GM12892 (cell line): ENCODE results near the gene CFAP161.
"Not testable (repeated sequence)": the region's sequence is repeated elsewhere in the genome, so short reads cannot be mapped to it uniquely, and the experiment has no call there.

Source experiments
- DNase-seq: peaks from one replicate; pipeline ENCODE4 v3.0.0; 2011; ENCODE audit not compliant: insufficient read length
- FAIRE-seq: peaks from 2 replicates; lab custom pipeline; 2011; peaks lifted over from hg19 to GRCh38; lab: Jason Lieb, UNC
- POLR2A ChIP-seq: IDR thresholded peaks from 2 replicates; pipeline ENCODE4 v1.6.1; 2011; ENCODE audit warnings: low read depth, low read length, control low read depth
- POLR2AphosphoS5 ChIP-seq: IDR thresholded peaks from 2 replicates; pipeline ENCODE4 v1.6.1; 2011; ENCODE audit warnings: low read depth, low read length, control low read depth
- TAF1 ChIP-seq: IDR thresholded peaks from 2 replicates; pipeline ENCODE4 v1.6.1; 2011; ENCODE audit warnings: low read depth, mild to moderate bottlenecking, control low read depth, low read length, borderline replicate concordance

Gene CFAP161

DNA sequence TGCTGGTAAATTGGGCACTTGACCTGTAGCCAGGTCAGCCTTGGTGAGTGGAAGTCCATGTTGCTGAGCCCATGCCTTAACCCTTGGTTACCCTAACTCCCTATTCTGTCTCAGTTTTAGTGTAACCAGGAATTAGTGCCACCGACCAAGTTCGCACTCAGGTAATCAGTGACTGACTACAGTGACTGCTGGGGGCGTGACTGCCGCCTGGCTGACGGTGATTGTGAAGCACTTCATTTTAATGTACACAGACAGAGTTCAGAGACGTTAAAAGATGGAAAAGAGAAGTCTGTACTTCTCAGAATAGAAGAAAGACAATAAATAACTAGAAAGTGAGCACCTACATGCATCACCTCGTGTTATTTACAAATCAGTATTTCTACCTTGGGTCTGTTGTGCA, 17.3 kb downstream of the CFAP161 start:
- TF ChIP-seq POLR2AphosphoS5 (no peak), TAF1 (no peak), POLR2A (no peak)
- FAIRE-seq (no peak), DNase-seq (no peak)

DNA sequence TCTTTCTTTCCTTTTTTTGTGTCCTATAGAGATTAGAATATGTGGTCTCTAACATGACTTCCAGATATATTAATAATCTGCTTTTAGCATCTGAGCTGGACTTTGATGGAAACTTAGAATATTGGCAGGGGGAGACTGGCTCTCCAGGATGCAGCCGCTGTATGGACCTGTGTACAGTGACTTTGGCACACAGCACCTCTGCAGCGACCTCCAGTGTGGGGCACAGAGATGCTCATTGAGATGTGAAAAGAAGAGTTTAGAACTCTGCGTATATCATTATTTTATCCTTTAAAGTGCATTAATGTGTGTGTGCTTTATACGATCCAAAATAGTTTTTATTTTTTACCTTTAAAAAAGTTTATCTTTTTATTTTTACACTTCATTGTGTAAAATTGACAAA, 18.3 kb downstream of the CFAP161 start:
- FAIRE-seq: no peak
- TF ChIP-seq POLR2AphosphoS5 (no peak), TAF1 (no peak), POLR2A (no peak)
- no peak for DNase-seq

DNA sequence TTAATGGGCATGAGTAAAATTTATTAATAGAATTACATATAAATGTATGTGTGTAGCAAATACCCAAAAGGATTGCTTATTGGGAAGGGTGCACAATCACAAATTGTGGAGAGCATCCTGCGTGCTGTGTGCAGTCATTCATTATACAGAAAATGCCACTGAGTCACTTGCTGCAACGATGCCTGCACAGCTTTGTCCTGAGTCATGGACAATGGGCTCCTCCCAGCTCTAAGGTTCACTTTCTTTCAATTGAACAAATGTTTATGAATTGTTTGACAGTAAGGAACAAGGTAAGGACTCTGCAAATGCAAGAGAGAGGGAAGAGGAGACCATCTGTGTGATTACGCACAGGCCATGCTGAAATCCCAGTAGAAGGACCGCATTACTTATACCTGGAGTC, 18.7 kb downstream of the CFAP161 start:
- DNase-seq: no peak
- TF ChIP-seq POLR2A: no peak
- no peak for FAIRE-seq

DNA sequence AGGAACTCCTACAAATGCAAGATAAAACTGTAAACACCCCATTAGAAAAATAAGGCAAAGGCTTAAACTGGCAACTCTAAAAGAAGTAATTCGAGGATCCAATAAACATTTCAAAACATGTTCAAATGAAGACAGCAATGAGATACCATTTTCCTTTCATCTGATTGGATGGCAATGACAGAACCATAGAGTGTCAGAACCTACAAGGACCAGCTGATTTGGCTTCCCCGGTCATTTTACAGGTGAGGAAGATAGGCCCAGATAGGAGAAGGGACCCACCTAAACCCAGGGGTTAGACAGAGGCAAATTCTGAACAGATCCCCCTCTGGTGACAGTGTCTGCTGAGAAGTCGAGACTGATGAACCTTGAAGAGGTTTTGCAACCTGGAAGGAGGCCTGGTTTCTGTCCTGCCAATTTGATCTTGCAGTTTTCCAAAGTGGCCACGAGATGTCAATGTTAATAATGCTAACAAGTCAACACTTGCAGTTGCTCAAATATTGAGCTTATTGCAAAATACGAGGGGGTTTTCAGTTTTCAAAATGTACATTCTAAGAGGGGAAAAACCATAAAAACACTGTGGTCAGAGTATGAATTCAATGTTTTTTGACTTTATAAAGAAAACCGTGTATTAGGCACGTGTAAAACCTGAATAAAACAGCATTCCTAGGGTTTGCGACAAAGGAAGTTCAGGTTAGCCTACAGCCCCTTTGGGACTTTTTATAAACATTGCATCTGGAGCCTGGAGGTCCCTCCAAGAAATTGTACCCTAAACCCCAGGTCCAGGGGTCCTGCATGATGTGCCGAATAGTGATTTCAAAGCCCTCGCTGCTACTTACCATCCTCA, 21.5 kb downstream of the CFAP161 start:
- FAIRE-seq (no peak), DNase-seq (no peak)
- no peak for TF ChIP-seq TAF1
- no peak for TF ChIP-seq POLR2AphosphoS5

DNA sequence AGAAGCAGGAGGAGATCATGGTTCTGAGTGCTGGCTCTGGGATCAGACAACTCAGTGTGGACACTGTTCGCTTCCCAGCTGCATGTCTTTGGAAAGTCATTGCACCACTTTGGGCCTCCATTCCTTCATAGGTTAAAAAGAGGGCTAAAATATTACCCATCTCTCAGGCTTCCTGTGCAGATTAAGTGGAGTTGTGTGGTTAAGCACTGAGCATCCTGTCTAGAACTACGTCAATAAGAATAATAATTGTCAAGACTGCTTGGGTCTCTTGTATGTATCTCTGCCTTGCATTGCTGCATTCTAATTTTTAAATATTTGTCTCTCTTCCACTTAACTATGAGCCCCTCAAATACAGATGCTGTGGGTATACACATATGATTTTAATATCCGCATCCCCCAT, 22.3 kb downstream of the CFAP161 start:
- FAIRE-seq: no peak
- no peak for DNase-seq
- TF ChIP-seq POLR2AphosphoS5 (no peak), TAF1 (no peak), POLR2A (no peak)

DNA sequence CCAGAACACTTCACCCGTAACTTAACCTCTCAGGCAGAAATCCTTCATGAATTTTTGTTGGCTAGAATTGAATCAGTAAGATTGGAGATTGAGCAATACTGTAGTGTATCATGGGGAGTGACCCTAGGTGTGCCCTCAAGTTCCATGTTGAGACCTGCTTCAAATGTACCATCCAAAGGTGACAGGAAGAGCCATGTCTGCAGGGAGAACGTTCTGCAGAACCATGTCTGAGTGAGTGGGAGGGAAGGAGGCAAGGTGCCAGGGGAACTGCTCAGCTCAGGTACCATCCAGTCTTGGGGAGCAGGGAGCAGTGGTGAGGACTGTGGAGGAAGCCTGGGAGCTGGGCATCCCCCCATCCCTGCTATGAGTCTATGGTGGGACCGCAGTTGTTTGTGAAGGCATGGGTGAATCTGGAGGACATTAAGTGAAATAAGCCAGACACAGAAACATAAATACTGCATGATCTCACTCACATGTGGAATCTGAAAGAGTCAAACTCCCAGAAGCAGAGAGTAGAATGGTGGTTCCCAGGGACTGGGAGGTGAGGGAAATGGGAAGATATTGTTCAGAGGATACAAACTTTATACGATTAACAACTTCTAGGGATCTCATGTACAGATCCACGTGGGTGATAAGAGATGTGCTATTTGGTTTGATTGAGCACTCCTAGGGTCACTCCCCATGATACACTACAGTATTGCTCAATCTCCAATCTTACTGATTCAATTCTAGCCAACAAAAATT, 23.3 kb downstream of the CFAP161 start:
- no peak for TF ChIP-seq POLR2A
- no peak for TF ChIP-seq POLR2AphosphoS5
- TF ChIP-seq TAF1: no peak
- no peak for FAIRE-seq
- no peak for DNase-seq

DNA sequence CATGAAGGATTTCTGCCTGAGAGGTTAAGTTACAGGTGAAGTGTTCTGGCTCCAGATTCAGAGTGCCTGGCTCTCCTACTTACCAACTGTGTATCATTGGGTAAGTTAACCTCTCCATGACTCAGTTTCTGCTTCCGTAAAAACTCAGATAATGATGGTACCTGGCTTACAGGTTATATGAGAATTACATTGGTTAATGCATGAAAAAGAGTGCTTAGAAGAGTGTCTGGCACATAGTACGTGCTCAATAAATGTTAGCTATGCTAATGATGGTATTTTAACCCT, 23.8 kb downstream of the CFAP161 start:
- no peak for DNase-seq
- TF ChIP-seq TAF1: no peak
- TF ChIP-seq POLR2AphosphoS5: no peak
- no peak for TF ChIP-seq POLR2A
- FAIRE-seq: no peak

DNA sequence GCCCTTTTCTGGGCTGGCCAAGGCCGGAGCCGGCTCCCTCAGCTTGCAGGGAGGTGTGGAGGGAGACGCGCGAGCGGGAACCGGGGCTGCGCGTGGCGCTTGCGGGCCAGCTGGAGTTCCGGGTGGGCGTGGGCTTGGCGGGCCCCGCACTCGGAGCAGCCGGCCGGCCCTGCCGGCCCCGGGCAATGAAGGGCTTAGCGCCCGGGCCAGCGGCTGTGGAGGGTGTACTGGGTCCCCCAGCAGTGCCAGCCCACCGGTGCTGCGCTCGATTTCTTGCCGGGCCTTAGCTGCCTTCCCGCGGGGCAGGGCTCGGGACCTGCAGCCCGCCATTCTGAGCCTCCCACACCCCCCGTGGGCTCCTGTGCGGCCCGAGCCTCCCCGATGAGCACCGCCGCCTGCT, 24.5 kb downstream of the CFAP161 start:
- DNase-seq, FAIRE-seq: not testable (repeated sequence)

DNA sequence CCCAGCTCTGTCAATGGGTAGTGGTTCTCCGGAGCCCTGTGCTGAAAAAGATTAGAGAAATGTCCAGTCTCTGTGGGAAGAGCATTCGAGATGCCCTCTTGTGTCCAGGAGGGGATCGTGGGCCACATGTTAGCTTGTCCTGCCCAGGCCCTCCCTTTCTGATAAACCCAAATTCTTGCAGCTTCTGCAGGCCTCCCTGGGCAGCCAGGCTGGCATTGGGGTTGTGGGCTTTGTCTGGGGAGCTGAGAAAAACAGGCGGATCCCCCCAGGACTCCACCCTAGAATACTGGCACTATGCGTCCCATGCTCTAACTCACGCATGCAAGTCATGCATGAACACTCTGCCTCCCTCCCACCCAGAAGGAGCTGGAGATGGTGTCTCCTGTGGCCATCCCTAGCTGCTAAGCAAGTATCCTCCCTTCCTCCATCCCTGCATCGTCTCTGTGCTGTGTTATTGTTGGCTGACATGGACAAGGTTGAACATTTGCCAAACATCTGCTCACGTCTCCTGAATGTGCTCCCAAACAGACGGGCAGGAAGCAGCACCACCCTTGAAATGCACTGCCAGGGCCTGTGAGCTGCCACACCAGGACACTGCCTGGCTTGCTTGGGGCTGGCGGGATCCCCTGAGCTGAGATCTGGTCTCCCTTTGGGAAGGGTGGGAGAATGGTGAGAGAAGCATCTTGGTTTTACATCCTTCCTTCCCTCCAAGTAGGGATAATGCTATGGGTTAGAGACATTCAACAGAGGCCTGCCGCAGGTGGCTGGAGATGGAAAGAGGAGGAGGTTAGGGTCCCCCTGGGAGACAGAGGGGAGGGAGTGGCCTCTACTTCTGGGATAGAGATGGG, 26.5 kb downstream of the CFAP161 start:
- no peak for TF ChIP-seq POLR2AphosphoS5
- TF ChIP-seq POLR2A: no peak
- no peak for TF ChIP-seq TAF1
- DNase-seq: no peak
- FAIRE-seq: no peak

DNA sequence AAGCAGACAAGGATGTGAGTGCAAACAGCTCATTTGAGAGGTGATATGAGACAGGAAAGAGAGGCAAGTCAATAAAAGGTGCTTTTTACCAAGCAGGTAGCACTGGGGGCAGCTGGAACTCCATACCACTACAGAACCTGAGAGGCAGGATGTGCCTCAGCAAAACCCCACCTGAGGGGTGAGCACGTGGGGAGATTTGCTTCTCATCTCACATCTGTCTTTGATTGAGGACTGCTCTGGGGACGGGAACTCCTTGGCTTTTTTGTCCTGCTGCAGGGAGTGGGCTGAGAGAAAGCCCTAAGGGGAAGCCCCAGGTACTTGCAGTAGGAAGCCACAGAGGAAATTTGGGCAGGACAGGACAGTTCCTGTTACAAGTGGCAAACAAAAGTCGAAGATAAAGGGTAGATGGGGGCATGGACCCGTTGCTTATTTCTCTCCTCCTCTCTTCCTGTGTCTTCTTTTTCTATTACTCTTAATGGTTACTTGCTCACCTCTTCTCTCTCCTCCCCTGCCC, 27.1 kb downstream of the CFAP161 start:
- DNase-seq (no peak), FAIRE-seq (no peak)
- TF ChIP-seq POLR2AphosphoS5: no peak

DNA sequence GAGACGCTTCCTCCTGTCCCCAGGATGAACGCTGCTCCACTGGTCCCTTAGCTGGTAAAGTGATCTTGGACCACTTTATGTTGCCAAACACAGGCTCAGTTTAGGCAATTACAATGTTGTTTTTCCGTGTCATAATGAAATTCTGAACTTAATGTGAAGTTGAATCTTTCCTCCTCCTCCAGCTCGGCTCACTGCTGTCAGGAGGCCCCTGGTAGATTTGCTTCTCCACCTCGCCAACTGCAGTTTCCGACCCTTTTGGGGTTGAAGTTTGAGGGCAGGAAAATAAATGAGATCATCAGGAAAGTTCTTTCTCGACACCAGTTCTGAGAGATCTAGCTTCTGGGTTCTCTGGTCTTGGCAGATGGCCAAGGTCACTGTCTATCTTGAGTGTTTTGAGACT, 27.8 kb downstream of the CFAP161 start:
- TF ChIP-seq POLR2A: no peak
- no peak for TF ChIP-seq POLR2AphosphoS5
- no peak for TF ChIP-seq TAF1
- DNase-seq (no peak), FAIRE-seq (peak; percentile 50)
